Measurements from ENCODE around the gene ZNF518B. TPM values are rescaled to one million over a fixed set of nuclear protein-coding genes. Genes with fewer than 3 reads are reported as not detected.

ZNF518B gene
- polyA plus RNA-seq, 1 donor from 2014 or later = 38.2 TPM

DNA sequence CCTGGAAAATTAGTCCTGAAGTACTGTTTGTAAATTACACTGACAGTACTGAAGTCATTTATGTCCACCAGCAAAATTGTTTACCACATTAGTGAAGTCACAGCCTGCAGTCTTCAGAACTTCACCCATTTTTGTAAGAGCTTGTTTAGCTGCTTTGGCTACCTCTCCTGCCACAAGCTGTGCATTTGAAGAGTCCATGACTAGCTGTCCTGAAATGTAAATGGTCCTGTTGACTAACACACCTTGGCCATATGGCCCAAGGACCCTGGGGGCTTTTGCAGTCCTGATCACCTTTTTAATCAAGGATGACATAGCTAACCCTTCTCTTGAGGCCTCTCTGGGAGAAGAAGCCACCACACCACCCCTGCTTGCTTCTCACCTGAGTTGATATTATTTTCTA lies 21.4 kb upstream of the ZNF518B start (continued):
- TF ChIP-seq, protein P1, sequence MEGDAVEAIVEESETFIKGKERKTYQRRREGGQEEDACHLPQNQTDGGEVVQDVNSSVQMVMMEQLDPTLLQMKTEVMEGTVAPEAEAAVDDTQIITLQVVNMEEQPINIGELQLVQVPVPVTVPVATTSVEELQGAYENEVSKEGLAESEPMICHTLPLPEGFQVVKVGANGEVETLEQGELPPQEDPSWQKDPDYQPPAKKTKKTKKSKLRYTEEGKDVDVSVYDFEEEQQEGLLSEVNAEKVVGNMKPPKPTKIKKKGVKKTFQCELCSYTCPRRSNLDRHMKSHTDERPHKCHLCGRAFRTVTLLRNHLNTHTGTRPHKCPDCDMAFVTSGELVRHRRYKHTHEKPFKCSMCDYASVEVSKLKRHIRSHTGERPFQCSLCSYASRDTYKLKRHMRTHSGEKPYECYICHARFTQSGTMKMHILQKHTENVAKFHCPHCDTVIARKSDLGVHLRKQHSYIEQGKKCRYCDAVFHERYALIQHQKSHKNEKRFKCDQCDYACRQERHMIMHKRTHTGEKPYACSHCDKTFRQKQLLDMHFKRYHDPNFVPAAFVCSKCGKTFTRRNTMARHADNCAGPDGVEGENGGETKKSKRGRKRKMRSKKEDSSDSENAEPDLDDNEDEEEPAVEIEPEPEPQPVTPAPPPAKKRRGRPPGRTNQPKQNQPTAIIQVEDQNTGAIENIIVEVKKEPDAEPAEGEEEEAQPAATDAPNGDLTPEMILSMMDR (IDR thresholded peaks at IDR 0.05; ENCODE audit: poor library complexity, severe bottlenecking) = no peak
- no peak for TF ChIP-seq POLR2AphosphoS5 (IDR thresholded peaks at IDR 0.05)
- TF ChIP-seq TAF1 (IDR thresholded peaks at IDR 0.05; ENCODE audit: low read depth) = no peak

DNA sequence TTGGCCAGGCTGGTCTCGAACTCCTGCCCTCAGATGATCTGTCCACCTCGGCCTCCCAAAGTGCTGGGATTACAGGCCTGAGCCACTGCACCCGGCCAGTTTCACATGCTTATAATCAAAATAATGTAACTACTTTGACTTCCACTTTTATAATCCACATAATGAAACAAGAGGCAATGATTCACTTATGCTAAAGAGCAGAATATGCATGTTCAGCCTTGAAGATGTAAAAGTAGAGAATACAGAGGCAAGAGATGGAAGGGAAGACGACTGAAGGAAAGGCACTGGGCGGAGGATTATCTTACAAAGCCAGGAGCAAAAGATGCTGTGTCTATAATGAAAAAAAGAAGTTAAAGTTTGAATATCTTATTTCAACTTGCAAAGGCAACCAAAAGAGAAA lies 13.3 kb upstream of the ZNF518B start:
- no peaks in the 10 kb centered on the region for H3K36me3 ChIP-seq (ENCODE audit: insufficient read depth, low read length)
- no peak overlapping the region for H3K9ac ChIP-seq (ENCODE audit: low read length)
- no peak overlapping the region for H3K4me2 ChIP-seq (ENCODE audit: low read length)
- H3K4me3 ChIP-seq (ENCODE audit: low read length) = no peak overlapping the region
- H3K9me3 ChIP-seq (ENCODE audit: low read length) = no peaks in the 10 kb centered on the region
- H3K79me2 ChIP-seq (replicated peaks; ENCODE audit: insufficient read depth, low read length) = no peaks in the 10 kb centered on the region
- no peaks in the 10 kb centered on the region for H3F3A ChIP-seq (ENCODE audit: insufficient read depth, low read length, poor library complexity, severe bottlenecking)
- no peak for TF ChIP-seq TAF1 (IDR thresholded peaks at IDR 0.05; ENCODE audit: low read depth)
- no peak for TF ChIP-seq MXI1 (conservative IDR thresholded peaks at IDR 0.05; ENCODE audit: poor library complexity, severe bottlenecking)
- TF ChIP-seq, protein P1 (IDR thresholded peaks at IDR 0.05; ENCODE audit: poor library complexity, severe bottlenecking) = no peak
- no peak for TF ChIP-seq POLR2AphosphoS5 (IDR thresholded peaks at IDR 0.05)
- no peak for TF ChIP-seq EZH2 (IDR thresholded peaks at IDR 0.05; ENCODE audit: borderline replicate concordance, insufficient read depth, low read length, poor library complexity, severe bottlenecking)
- TF ChIP-seq, protein P2, sequence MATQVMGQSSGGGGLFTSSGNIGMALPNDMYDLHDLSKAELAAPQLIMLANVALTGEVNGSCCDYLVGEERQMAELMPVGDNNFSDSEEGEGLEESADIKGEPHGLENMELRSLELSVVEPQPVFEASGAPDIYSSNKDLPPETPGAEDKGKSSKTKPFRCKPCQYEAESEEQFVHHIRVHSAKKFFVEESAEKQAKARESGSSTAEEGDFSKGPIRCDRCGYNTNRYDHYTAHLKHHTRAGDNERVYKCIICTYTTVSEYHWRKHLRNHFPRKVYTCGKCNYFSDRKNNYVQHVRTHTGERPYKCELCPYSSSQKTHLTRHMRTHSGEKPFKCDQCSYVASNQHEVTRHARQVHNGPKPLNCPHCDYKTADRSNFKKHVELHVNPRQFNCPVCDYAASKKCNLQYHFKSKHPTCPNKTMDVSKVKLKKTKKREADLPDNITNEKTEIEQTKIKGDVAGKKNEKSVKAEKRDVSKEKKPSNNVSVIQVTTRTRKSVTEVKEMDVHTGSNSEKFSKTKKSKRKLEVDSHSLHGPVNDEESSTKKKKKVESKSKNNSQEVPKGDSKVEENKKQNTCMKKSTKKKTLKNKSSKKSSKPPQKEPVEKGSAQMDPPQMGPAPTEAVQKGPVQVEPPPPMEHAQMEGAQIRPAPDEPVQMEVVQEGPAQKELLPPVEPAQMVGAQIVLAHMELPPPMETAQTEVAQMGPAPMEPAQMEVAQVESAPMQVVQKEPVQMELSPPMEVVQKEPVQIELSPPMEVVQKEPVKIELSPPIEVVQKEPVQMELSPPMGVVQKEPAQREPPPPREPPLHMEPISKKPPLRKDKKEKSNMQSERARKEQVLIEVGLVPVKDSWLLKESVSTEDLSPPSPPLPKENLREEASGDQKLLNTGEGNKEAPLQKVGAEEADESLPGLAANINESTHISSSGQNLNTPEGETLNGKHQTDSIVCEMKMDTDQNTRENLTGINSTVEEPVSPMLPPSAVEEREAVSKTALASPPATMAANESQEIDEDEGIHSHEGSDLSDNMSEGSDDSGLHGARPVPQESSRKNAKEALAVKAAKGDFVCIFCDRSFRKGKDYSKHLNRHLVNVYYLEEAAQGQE (IDR thresholded peaks at IDR 0.05; ENCODE audit: borderline replicate concordance) = no peak
- no peak overlapping the region for H3K27ac ChIP-seq (ENCODE audit: low read length)
- no peaks in the 10 kb centered on the region for H3K27me3 ChIP-seq (ENCODE audit: insufficient read depth, low read depth, low read length)
- no peak overlapping the region for H2AFZ ChIP-seq (ENCODE audit: low read depth, low read length)
- H3K9me2 ChIP-seq (ENCODE audit: insufficient read depth, low read length) = no peaks in the 10 kb centered on the region
- H4K20me1 ChIP-seq (ENCODE audit: insufficient read depth) = no peaks in the 10 kb centered on the region

DNA sequence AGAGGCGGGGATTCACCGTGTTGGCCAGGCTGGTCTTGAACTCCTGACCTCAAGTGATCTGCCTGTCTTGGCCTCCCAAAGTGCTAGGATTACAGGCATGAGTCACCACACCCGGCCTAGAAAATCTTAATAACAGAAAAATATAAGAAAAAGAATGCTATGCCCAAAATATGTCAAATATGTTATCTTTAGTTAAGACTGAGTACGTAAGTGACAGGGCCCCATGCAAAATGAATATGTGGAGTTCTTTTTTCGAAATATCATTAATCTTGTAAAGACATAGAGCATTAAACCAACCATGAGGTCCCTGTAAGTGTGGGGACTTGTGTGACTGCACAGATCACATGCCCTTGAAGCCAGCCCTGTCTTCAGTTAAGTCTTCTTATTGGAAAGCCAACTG lies 8.9 kb upstream of the ZNF518B start:
- Histone ChIP-seq H3K4me2 (ENCODE audit: low read length) (no peak overlapping the region), H3K79me2 (replicated peaks; ENCODE audit: insufficient read depth, low read length) (no peaks in the 10 kb centered on the region), H4K20me1 (ENCODE audit: insufficient read depth) (no peaks in the 10 kb centered on the region), H3K4me3 (ENCODE audit: low read length) (no peak overlapping the region), H2AFZ (ENCODE audit: low read depth, low read length) (no peak overlapping the region), H3K27ac (ENCODE audit: low read length) (no peak overlapping the region), H3K9me2 (ENCODE audit: insufficient read depth, low read length) (no peaks in the 10 kb centered on the region), H3F3A (ENCODE audit: insufficient read depth, low read length, poor library complexity, severe bottlenecking) (no peaks in the 10 kb centered on the region), H3K27me3 (ENCODE audit: insufficient read depth, low read depth, low read length) (peaks cover 6% of the 10 kb centered on the region), H3K9ac (ENCODE audit: low read length) (no peak overlapping the region), H3K36me3 (ENCODE audit: insufficient read depth, low read length) (no peaks in the 10 kb centered on the region), H3K9me3 (ENCODE audit: low read length) (peaks cover 7% of the 10 kb centered on the region)
- no peak for TF ChIP-seq MXI1 (conservative IDR thresholded peaks at IDR 0.05; ENCODE audit: poor library complexity, severe bottlenecking)
- no peak for TF ChIP-seq POLR2AphosphoS5 (IDR thresholded peaks at IDR 0.05)
- TF ChIP-seq EP300 (conservative IDR thresholded peaks at IDR 0.05; ENCODE audit: poor library complexity, severe bottlenecking) = no peak
- no peak for TF ChIP-seq TAF1 (IDR thresholded peaks at IDR 0.05; ENCODE audit: low read depth)
- no peak for TF ChIP-seq EZH2 (IDR thresholded peaks at IDR 0.05; ENCODE audit: borderline replicate concordance, insufficient read depth, low read length, poor library complexity, severe bottlenecking)
- TF ChIP-seq, protein P2 (IDR thresholded peaks at IDR 0.05; ENCODE audit: borderline replicate concordance) = no peak
- TF ChIP-seq RAD21 (conservative IDR thresholded peaks at IDR 0.05) = no peak
- TF ChIP-seq, protein P1 (IDR thresholded peaks at IDR 0.05; ENCODE audit: poor library complexity, severe bottlenecking) = no peak
- TF ChIP-seq SMC3 (conservative IDR thresholded peaks at IDR 0.05; ENCODE audit: poor library complexity) = no peak
